Iris pigment epithelial cell (primary cell): Measurements from ENCODE around the gene MIA3.
"Not testable (repeated sequence)": the region's sequence is repeated elsewhere in the genome, so short reads cannot be mapped to it uniquely, and the experiment has no call there.

Experiments used
- DNase-seq: peaks from one replicate; pipeline ENCODE4 v3.0.0-alpha.2; 2011; ENCODE audit warnings: low read depth

The MIA3 gene, protein sequence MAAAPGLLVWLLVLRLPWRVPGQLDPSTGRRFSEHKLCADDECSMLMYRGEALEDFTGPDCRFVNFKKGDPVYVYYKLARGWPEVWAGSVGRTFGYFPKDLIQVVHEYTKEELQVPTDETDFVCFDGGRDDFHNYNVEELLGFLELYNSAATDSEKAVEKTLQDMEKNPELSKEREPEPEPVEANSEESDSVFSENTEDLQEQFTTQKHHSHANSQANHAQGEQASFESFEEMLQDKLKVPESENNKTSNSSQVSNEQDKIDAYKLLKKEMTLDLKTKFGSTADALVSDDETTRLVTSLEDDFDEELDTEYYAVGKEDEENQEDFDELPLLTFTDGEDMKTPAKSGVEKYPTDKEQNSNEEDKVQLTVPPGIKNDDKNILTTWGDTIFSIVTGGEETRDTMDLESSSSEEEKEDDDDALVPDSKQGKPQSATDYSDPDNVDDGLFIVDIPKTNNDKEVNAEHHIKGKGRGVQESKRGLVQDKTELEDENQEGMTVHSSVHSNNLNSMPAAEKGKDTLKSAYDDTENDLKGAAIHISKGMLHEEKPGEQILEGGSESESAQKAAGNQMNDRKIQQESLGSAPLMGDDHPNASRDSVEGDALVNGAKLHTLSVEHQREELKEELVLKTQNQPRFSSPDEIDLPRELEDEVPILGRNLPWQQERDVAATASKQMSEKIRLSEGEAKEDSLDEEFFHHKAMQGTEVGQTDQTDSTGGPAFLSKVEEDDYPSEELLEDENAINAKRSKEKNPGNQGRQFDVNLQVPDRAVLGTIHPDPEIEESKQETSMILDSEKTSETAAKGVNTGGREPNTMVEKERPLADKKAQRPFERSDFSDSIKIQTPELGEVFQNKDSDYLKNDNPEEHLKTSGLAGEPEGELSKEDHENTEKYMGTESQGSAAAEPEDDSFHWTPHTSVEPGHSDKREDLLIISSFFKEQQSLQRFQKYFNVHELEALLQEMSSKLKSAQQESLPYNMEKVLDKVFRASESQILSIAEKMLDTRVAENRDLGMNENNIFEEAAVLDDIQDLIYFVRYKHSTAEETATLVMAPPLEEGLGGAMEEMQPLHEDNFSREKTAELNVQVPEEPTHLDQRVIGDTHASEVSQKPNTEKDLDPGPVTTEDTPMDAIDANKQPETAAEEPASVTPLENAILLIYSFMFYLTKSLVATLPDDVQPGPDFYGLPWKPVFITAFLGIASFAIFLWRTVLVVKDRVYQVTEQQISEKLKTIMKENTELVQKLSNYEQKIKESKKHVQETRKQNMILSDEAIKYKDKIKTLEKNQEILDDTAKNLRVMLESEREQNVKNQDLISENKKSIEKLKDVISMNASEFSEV (N-terminal part only)

DNA sequence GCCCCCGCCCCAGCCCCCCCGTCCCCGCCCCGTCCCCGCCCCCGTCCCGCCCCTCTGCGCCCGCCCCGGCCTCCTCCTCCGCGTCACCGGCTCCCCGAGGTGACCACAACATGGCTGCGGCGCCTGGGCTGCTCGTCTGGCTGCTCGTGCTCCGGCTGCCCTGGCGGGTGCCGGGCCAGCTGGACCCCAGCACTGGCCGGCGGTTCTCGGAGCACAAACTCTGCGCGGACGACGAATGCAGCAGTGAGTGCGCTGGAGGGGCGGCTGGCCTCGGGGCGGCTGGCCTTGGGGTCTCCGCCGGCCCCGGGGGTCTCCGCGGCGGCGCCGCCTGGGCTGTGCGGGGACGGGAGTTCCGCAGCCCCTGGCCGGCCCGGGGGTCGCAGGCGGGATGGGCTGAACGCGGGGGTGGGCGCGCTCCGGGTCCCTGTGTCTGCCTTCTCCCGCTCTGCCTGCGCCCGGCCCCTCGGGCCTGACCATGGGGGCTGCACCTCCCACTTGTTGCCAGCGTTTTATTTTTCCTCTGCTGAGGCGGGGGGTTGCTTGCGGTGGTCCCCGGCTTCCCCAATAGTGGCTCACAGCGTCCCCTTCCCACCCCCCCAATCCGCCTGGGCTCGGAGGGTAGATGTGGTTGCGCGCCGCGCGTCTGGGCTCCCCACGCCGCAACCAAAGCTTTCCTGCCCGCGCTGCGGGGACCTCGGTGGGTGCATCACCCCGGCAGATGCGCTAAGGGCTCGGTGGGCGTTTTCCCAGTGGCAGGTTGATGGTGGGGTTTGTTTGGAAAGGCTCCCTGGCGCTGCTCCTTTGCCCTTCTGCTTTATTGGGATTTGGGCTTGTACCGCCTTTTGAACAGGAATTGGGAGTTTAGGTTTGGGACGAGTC, at the start of gene MIA3:
Gene MIA3, plus strand, starts transcription at position 97 of the 879 bp plus-strand sequence. Its CDS starts 14 bp downstream, at position 111.
- DNase-seq: peak; percentile 25

- no peak for DNase-seq
Measured at GRCh38 chr1:222570837-222571236, 47.1 kb upstream of the MIA3 start.

- DNase-seq: no peak
Measured at GRCh38 chr1:222579316-222579715, 38.6 kb upstream of the MIA3 start.

- DNase-seq: peak; percentile 43
Measured at GRCh38 chr1:222582099-222582774, 35.7 kb upstream of the MIA3 start.

- DNase-seq: no peak
Measured at GRCh38 chr1:222583079-222583478, 34.8 kb upstream of the MIA3 start.

DNA sequence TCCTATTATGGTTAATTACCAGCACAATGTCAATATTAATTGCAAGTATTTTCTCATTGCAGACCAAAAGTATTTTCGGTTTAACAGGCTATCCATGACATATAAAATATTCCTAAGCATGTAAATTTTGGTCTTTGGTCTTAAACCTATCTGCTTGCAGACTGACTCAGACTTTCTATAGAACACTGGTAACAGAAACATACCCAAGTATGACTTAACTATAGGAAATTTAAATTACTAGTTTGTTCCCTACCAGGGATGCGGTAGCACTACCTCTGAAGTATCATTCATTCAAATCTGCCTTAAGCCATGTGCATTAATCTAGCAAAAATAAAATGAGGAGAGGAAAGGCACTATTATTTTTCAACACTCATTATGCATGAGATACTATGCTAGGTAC, 31.1 kb upstream of the MIA3 start:
- no peak for DNase-seq

DNA sequence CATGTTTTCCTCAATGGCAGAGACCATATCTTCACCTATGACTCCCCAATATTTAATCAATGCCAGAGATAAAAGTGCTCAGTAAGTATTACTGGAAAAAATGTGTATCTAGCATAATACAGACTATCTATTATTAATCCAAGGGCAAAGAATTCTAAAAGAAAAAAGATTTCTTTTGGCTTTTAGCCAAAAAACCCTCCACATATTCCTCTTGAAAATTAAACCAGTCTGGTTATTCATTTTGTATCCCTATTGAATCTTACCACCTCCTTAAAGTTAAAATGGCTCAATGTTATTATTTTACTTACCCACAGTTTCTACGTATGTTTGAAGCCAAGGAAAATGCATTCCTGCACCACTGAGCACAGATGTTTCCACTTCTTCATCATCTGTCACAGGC, 29.8 kb upstream of the MIA3 start:
- DNase-seq: no peak

- DNase-seq: peak; percentile 84
Measured at GRCh38 chr1:222589462-222590302, 28.2 kb upstream of the MIA3 start, which contains the start of gene TAF1A. TAF1A (minus strand) TSS chr1:222589933.

GRCh38 chr1:222592171-222592570, 25.7 kb upstream of the MIA3 start:
- DNase-seq: peak; percentile 14

DNA sequence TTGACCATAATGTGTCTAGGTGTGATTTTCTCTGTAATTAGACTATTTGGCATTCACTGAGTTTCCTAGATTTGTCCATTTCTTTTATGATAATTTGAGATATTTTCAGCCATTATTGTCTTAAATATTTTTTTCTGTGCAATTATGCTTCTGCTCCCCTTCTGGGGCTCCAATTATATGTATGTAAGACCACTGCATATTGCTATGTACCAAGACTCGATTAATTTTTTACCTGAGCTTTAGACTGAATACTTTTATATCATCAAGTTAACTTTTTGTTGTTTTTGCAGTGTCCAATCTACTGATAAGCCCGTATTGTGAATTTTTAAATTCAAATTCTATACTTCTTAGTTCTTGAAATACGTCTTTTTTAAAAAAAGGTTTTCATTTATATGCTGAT, 23.1 kb upstream of the MIA3 start:
- no peak for DNase-seq

DNA sequence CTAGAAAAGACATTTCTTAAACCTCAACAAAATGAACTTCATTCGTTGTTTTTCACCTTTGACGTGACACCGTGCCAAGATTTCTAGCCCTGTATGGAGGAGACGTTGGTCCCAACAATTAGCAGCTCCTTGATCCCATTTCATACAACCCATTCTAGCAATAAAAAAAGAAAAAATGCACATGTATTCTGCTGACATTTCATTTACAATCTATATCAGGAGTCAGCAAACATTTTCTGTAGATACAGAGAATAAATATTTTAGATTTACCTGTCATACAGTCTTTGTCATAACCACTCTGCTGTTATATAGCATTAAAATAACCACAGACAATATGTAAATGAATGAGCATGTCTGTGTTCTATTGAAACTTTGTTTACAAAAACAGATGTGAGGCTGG, 21.2 kb upstream of the MIA3 start:
- DNase-seq: no peak

- no peak for DNase-seq
Measured at GRCh38 chr1:222600281-222600680, 17.6 kb upstream of the MIA3 start.

GRCh38 chr1:222601257-222601656, 16.6 kb upstream of the MIA3 start:
- no peak for DNase-seq

- no peak for DNase-seq
Measured at GRCh38 chr1:222606757-222607156, 11.1 kb upstream of the MIA3 start.

GRCh38 chr1:222609111-222609510, 8.8 kb upstream of the MIA3 start:
- not testable (repeated sequence) for DNase-seq

DNA sequence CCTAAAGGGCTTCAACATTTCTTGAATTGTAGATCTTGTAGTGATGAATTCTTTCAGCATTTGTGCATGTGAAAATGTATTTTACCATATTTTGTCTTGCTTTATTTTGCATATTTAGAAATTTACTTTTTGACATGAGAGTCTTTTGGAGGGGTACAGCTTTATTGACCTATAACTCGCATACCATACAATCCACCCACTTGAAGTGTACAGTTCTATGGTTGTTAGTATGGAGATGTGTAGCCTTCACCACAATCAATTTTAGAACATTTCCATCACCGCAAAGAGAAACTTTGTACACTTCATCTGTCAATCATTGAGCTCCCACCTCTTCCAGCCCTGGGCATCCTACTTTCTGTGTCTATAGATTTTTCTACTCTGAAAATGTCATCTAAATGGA, 7.2 kb upstream of the MIA3 start:
- no peak for DNase-seq

DNA sequence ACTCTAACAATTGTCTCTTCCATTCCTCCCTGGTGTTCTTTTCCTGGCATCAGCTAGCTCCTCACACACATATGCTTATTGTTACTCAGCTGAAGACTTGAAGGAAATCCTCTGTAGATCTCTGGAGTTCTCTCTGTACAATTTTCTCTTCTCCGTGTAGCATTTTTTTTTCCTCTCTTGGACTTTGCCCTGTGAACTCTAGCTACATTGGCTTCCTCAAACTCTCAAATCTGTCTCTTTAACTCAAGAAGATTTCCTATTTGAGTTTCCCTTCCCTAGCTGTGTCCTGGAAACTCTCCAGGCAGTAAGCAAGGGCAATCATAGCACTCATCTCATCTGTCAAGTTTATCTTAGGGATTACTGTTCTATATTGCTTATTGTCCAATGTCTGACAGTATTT, 4.3 kb upstream of the MIA3 start:
- DNase-seq: no peak

- DNase-seq: peak; percentile 86
Measured at GRCh38 chr1:222616525-222616924, 1.4 kb upstream of the MIA3 start.

DNA sequence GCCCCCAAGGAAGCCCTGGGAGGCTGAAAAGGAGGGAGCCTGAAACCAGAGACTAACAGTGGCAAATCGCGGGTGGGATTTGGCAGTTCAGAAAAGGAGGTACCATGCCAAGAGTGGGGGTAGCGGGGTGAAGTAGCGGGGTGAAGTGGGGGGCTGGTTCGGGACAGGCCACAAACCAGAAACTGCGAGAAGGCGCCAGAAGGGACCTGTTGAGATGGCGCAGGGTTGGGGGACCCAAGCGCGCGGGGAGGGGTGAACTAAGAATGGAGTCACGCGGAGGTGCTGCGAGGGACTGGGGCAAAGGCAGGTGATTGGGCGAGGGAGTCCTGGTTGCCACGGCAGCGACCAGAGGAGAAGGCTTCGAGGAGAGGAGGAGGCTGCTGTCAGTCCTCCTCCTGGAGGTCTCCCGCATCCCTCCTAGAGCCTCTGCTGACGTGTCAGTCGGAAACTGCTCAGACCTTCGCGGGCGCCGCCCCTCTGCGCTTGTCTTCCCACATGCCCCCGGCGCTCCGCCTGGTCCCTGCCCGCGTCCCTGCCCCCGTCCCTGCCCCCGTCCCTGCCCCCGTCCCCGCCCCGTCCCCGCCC, 438 bp upstream of the MIA3 start:
- DNase-seq: peak; percentile 100
